Activated naive CD8-positive, alpha-beta T cell treated with anti-CD3 and anti-CD28 coated beads, Interleukin-2, amount 50 U/mL, for 24 hours (primary cell): ENCODE measurements around the gene ULK3.
A peak's percentile ranks its signal among the peaks of the same experiment; 100 is the strongest.

Source experiments
- ATAC-seq: fragments of 150-1000 bp; cut with Tn5 transposase; one replicate; pipeline ENCODE4 v1.10.0; 2021
- DNase-seq: peaks from one replicate; pipeline ENCODE4 v3.0.0; 2021
- H3K27ac Mint-ChIP-seq: one replicate; pipeline ENCODE4 v1.8.0; 2021; ENCODE audit warnings: mild to moderate bottlenecking, mixed read lengths
- H3K27me3 Mint-ChIP-seq: one replicate; pipeline ENCODE4 v1.8.0; 2021; ENCODE audit warnings: mixed read lengths
- H3K36me3 Mint-ChIP-seq: one replicate; pipeline ENCODE4 v1.8.0; 2021; ENCODE audit warnings: low read depth, mixed read lengths
- H3K4me1 Mint-ChIP-seq: one replicate; pipeline ENCODE4 v1.8.0; 2021; ENCODE audit warnings: mixed read lengths
- H3K4me3 Mint-ChIP-seq: one replicate; pipeline ENCODE4 v1.8.0; 2021; ENCODE audit warnings: mild to moderate bottlenecking, moderate library complexity, mixed read lengths
- H3K9me3 Mint-ChIP-seq: one replicate; pipeline ENCODE4 v1.8.0; 2021; ENCODE audit warnings: mixed read lengths

ULK3 gene

GRCh38 chr15:74857082-74857655 lies 14.2 kb upstream of the ULK3 start:
- Mint-ChIP-seq H3K27me3 (no peaks in the 10 kb centered on the region), H3K36me3 (peaks cover 1% of the 10 kb centered on the region), H3K27ac (peak overlapping the region; percentile 82), H3K4me3 (no peak overlapping the region), H3K9me3 (no peaks in the 10 kb centered on the region), H3K4me1 (peaks cover 37% of the 10 kb centered on the region)
- DNase-seq (no peak), ATAC-seq (peak; percentile 30)

- DNase-seq (no peak), ATAC-seq (no peak)
- Mint-ChIP-seq H3K27ac (no peak overlapping the region), H3K4me1 (peaks cover 37% of the 10 kb centered on the region), H3K27me3 (no peaks in the 10 kb centered on the region), H3K36me3 (peaks cover 1% of the 10 kb centered on the region), H3K9me3 (no peaks in the 10 kb centered on the region), H3K4me3 (no peak overlapping the region)
These were observed 13.6 kb upstream of the ULK3 start for GRCh38 chr15:74856537-74856936.

- DNase-seq (no peak), ATAC-seq (no peak)
- Mint-ChIP-seq H3K4me1 (peaks cover 34% of the 10 kb centered on the region), H3K27ac (no peak overlapping the region), H3K9me3 (no peaks in the 10 kb centered on the region), H3K36me3 (peaks cover 1% of the 10 kb centered on the region), H3K27me3 (no peaks in the 10 kb centered on the region), H3K4me3 (no peak overlapping the region)
These were observed 12.9 kb upstream of the ULK3 start for GRCh38 chr15:74855857-74856256.

GRCh38 chr15:74854453-74855022 lies 11.6 kb upstream of the ULK3 start:
- H3K4me1 Mint-ChIP-seq = peaks cover 29% of the 10 kb centered on the region
- peaks cover 3% of the 10 kb centered on the region for H3K36me3 Mint-ChIP-seq
- ATAC-seq (no peak), DNase-seq (no peak)
- no peak overlapping the region for H3K27ac Mint-ChIP-seq
- no peak overlapping the region for H3K4me3 Mint-ChIP-seq
- no peaks in the 10 kb centered on the region for H3K27me3 Mint-ChIP-seq
- H3K9me3 Mint-ChIP-seq = no peaks in the 10 kb centered on the region

GRCh38 chr15:74851960-74852359 lies 9.0 kb upstream of the ULK3 start:
- DNase-seq (no peak), ATAC-seq (no peak)
- no peak overlapping the region for H3K27ac Mint-ChIP-seq
- peaks cover 4% of the 10 kb centered on the region for H3K4me1 Mint-ChIP-seq
- peaks cover 6% of the 10 kb centered on the region for H3K36me3 Mint-ChIP-seq
- H3K27me3 Mint-ChIP-seq = no peaks in the 10 kb centered on the region
- no peak overlapping the region for H3K4me3 Mint-ChIP-seq
- H3K9me3 Mint-ChIP-seq = no peaks in the 10 kb centered on the region

GRCh38 chr15:74850393-74850792 lies 7.4 kb upstream of the ULK3 start:
- peaks cover 6% of the 10 kb centered on the region for H3K36me3 Mint-ChIP-seq
- ATAC-seq = no peak
- no peak overlapping the region for H3K4me3 Mint-ChIP-seq
- H3K4me1 Mint-ChIP-seq = peaks cover 8% of the 10 kb centered on the region
- no peaks in the 10 kb centered on the region for H3K9me3 Mint-ChIP-seq
- no peak overlapping the region for H3K27ac Mint-ChIP-seq
- no peak for DNase-seq
- H3K27me3 Mint-ChIP-seq = no peaks in the 10 kb centered on the region

- H3K4me3 Mint-ChIP-seq = no peak overlapping the region
- H3K27ac Mint-ChIP-seq = peak overlapping the region; percentile 5
- H3K27me3 Mint-ChIP-seq = no peaks in the 10 kb centered on the region
- no peak for DNase-seq
- ATAC-seq = no peak
- peaks cover 9% of the 10 kb centered on the region for H3K36me3 Mint-ChIP-seq
- H3K4me1 Mint-ChIP-seq = peaks cover 30% of the 10 kb centered on the region
- no peaks in the 10 kb centered on the region for H3K9me3 Mint-ChIP-seq
These were observed 4.5 kb upstream of the ULK3 start for GRCh38 chr15:74847432-74847831.

GRCh38 chr15:74845581-74845980 lies 2.6 kb upstream of the ULK3 start:
- peaks cover 48% of the 10 kb centered on the region for H3K4me1 Mint-ChIP-seq

GRCh38 chr15:74845208-74845568 lies 2.2 kb upstream of the ULK3 start:
- peaks cover 48% of the 10 kb centered on the region for H3K4me1 Mint-ChIP-seq
- H3K27me3 Mint-ChIP-seq = no peaks in the 10 kb centered on the region
- H3K4me3 Mint-ChIP-seq = peak overlapping the region; percentile 15
- no peaks in the 10 kb centered on the region for H3K9me3 Mint-ChIP-seq
- peak overlapping the region; percentile 86 for H3K27ac Mint-ChIP-seq
- peaks cover 10% of the 10 kb centered on the region for H3K36me3 Mint-ChIP-seq
- peak; percentile 44 for DNase-seq
- peak; percentile 44 for ATAC-seq

More at GRCh38 chr15:74845581-74845980, 2.6 kb upstream of the ULK3 start:
- peak overlapping the region; percentile 86 for H3K27ac Mint-ChIP-seq
- peaks cover 10% of the 10 kb centered on the region for H3K36me3 Mint-ChIP-seq
- H3K4me3 Mint-ChIP-seq = peak overlapping the region; percentile 15
- no peaks in the 10 kb centered on the region for H3K9me3 Mint-ChIP-seq
- H3K27me3 Mint-ChIP-seq = no peaks in the 10 kb centered on the region
- ATAC-seq (no peak), DNase-seq (no peak)

GRCh38 chr15:74844319-74845207 lies 1.6 kb upstream of the ULK3 start:
- H3K4me3 Mint-ChIP-seq = peak overlapping the region; percentile 89
- H3K36me3 Mint-ChIP-seq = peaks cover 9% of the 10 kb centered on the region
- peak overlapping the region; percentile 86 for H3K27ac Mint-ChIP-seq
- ATAC-seq (no peak), DNase-seq (no peak)
- peaks cover 48% of the 10 kb centered on the region for H3K4me1 Mint-ChIP-seq
- no peaks in the 10 kb centered on the region for H3K9me3 Mint-ChIP-seq
- no peaks in the 10 kb centered on the region for H3K27me3 Mint-ChIP-seq

- Mint-ChIP-seq H3K36me3 (peaks cover 8% of the 10 kb centered on the region), H3K27ac (peak overlapping the region; percentile 91), H3K4me3 (peak overlapping the region; percentile 89), H3K9me3 (no peaks in the 10 kb centered on the region), H3K4me1 (peaks cover 48% of the 10 kb centered on the region), H3K27me3 (no peaks in the 10 kb centered on the region)
- DNase-seq = peak; percentile 18
- no peak for ATAC-seq
These were observed 939 bp upstream of the ULK3 start for GRCh38 chr15:74843891-74844299.

GRCh38 chr15:74843445-74843828 lies 481 bp upstream of the ULK3 start:
- peak overlapping the region; percentile 89 for H3K4me3 Mint-ChIP-seq
- H3K4me1 Mint-ChIP-seq = peaks cover 48% of the 10 kb centered on the region
- ATAC-seq = no peak
- peak overlapping the region; percentile 91 for H3K27ac Mint-ChIP-seq
- no peaks in the 10 kb centered on the region for H3K27me3 Mint-ChIP-seq
- H3K9me3 Mint-ChIP-seq = no peaks in the 10 kb centered on the region
- DNase-seq = no peak
- H3K36me3 Mint-ChIP-seq = peaks cover 8% of the 10 kb centered on the region

GRCh38 chr15:74841891-74842373 lies 1.0 kb downstream of the ULK3 start:
- Mint-ChIP-seq H3K27me3 (no peaks in the 10 kb centered on the region), H3K4me1 (peaks cover 48% of the 10 kb centered on the region), H3K9me3 (no peaks in the 10 kb centered on the region), H3K36me3 (peaks cover 9% of the 10 kb centered on the region), H3K27ac (peak overlapping the region; percentile 15), H3K4me3 (peak overlapping the region; percentile 89)
- DNase-seq (no peak), ATAC-seq (no peak)

GRCh38 chr15:74840851-74841775 lies 1.8 kb downstream of the ULK3 start:
- H3K27ac Mint-ChIP-seq = peak overlapping the region; percentile 15
- H3K4me1 Mint-ChIP-seq = peaks cover 46% of the 10 kb centered on the region
- DNase-seq = no peak
- H3K27me3 Mint-ChIP-seq = no peaks in the 10 kb centered on the region
- no peaks in the 10 kb centered on the region for H3K9me3 Mint-ChIP-seq
- H3K36me3 Mint-ChIP-seq = peaks cover 7% of the 10 kb centered on the region
- H3K4me3 Mint-ChIP-seq = peak overlapping the region; percentile 89
- ATAC-seq = no peak
